ENCODE measurements around the gene TTC3. TPM values are rescaled to one million over a fixed set of nuclear protein-coding genes. Genes with fewer than 3 reads are reported as not detected.

The TTC3 gene
- total RNA-seq, 1 experiment from 2014 or later = 71.5 TPM

- no peak for TF ChIP-seq EGR1 (IDR thresholded peaks at IDR 0.05; ENCODE audit: low read depth)
- no peak for TF ChIP-seq REST (IDR thresholded peaks at IDR 0.05; ENCODE audit: low read depth)
Observed at GRCh38 chr21:37181059-37181458, 108.0 kb downstream of the TTC3 start (continued).

GRCh38 chr21:37182222-37182621, 109.2 kb downstream of the TTC3 start:
- no peak overlapping the region for H3K27ac ChIP-seq (ENCODE audit: low read depth, low read length)
- intact Hi-C loops (cut with micrococcal nuclease) = no loop called here
- H3K79me2 ChIP-seq (ENCODE audit: insufficient read depth, low read length) = peaks cover 3% of the 10 kb centered on the region; the same call in 1 of the 2 replicates
- CTCF ChIA-PET = no interaction called here
- H4K20me1 ChIP-seq (ENCODE audit: insufficient read depth) = no peaks in the 10 kb centered on the region
- RAD21 ChIA-PET (ENCODE audit: low non-redundant PET in 1 of 2, low total read pairs in 2 of 2, uncharacterized antibody in 2 of 2, unreplicated experiment in 2 of 2) = interaction anchor here in 1 of 2 experiments (0.6 kb wide), 1 partner anchor 10 kb away, joined by 3 read pairs; no protein-coding TSS in a partner anchor
- no peaks in the 10 kb centered on the region for H3K9me3 ChIP-seq (ENCODE audit: control insufficient read depth in 1 of 2, insufficient read depth in 1 of 2, low read depth in 1 of 2, low read length in 2 of 2)
- no peak for ATAC-seq
- no peaks in the 10 kb centered on the region for H3K4me1 ChIP-seq (ENCODE audit: control insufficient read depth in 1 of 2, insufficient read depth in 2 of 2, low read length in 2 of 2)
- no peak for DNase-seq (ENCODE audit: low read depth, low spot score)
- H3K36me3 ChIP-seq (ENCODE audit: control insufficient read depth in 1 of 2, insufficient read depth in 2 of 2, low read length in 2 of 2) = peaks cover 14 to 28% of the 10 kb centered on the region in 2 experiments; a peak in 3 of 4 replicates
- H3K4me3 ChIP-seq (replicated peaks in 1 of 2; ENCODE audit: low read depth in 1 of 2, low read length in 2 of 2) = no peak overlapping the region
- H3K9ac ChIP-seq (ENCODE audit: low read length) = no peak overlapping the region
- POLR2A ChIA-PET = no interaction called here
- no peak overlapping the region for H3K4me2 ChIP-seq (ENCODE audit: low read length)
- no peak overlapping the region for H2AFZ ChIP-seq (ENCODE audit: low read depth, low read length, poor library complexity, severe bottlenecking)
- no peaks in the 10 kb centered on the region for H3K27me3 ChIP-seq (ENCODE audit: insufficient read depth, low read length)
- BruUV-seq (replicated peaks) = no TSS peak
- TF ChIP-seq ZFX (IDR thresholded peaks at IDR 0.05) (no peak), EGR1 (IDR thresholded peaks at IDR 0.05; ENCODE audit: low read depth) (no peak), SRF (IDR thresholded peaks at IDR 0.05; ENCODE audit: low read depth) (no peak), JUND (IDR thresholded peaks at IDR 0.05) (no peak), POLR2A (IDR thresholded peaks at IDR 0.05; ENCODE audit: borderline replicate concordance, extremely low read depth, insufficient read depth, insufficient read length) (no peak), CBX3 (IDR thresholded peaks at IDR 0.05; ENCODE audit: low read depth) (no peak), ELF1 (IDR thresholded peaks at IDR 0.05; ENCODE audit: borderline replicate concordance, low read depth) (no peak), RAD21 (IDR thresholded peaks at IDR 0.05; ENCODE audit: low read depth) (no peak)
- H3K9me2 ChIP-seq (ENCODE audit: insufficient read depth) = no peaks in the 10 kb centered on the region

Data from HCT116 (cell line).